Trophoblast cell (in vitro differentiated cells and primary cell): ENCODE data around the gene MEG3.

Experiments used
- DNase-seq, 2 donors: peaks; one replicate each; pipeline ENCODE4 v3.0.0-alpha.2; 2016
- H2AFZ ChIP-seq: 2 replicates; pipeline ENCODE4 v1.6.1; 2013; ENCODE audit warnings: low read length, moderate library complexity, mild to moderate bottlenecking; ENCODE audit not compliant: insufficient read depth, poor library complexity
- H2AK5ac ChIP-seq: 2 replicates; pipeline ENCODE4 v1.6.1; 2013; ENCODE audit warnings: mild to moderate bottlenecking, low read length
- H2BK120ac ChIP-seq: 2 replicates; pipeline ENCODE4 v1.6.1; 2013; ENCODE audit warnings: low read length, mild to moderate bottlenecking, moderate library complexity; ENCODE audit not compliant: insufficient read depth, poor library complexity
- H2BK12ac ChIP-seq: 2 replicates; pipeline ENCODE4 v1.6.1; 2013; ENCODE audit warnings: mild to moderate bottlenecking, low read length, moderate library complexity
- H2BK5ac ChIP-seq: 2 replicates; pipeline ENCODE4 v1.6.1; 2013; ENCODE audit warnings: low read length, low read depth, moderate library complexity, mild to moderate bottlenecking; ENCODE audit not compliant: poor library complexity
- H3K14ac ChIP-seq: 2 replicates; pipeline ENCODE4 v1.6.1; 2013; ENCODE audit warnings: mild to moderate bottlenecking, low read length
- H3K18ac ChIP-seq: 2 replicates; pipeline ENCODE4 v1.6.1; 2013; ENCODE audit warnings: mild to moderate bottlenecking, low read length
- H3K23ac ChIP-seq: 2 replicates; pipeline ENCODE4 v1.6.1; 2013; ENCODE audit warnings: low read length
- H3K27ac ChIP-seq: 2 replicates; pipeline ENCODE4 v1.5.1; 2013; ENCODE audit warnings: low read depth, mild to moderate bottlenecking, inconsistent platforms, low read length, moderate library complexity
- H3K27me3 ChIP-seq: 2 replicates; pipeline ENCODE4 v1.6.1; 2013; ENCODE audit warnings: inconsistent platforms, mild to moderate bottlenecking, low read length, moderate library complexity; ENCODE audit not compliant: insufficient read depth
- H3K36me3 ChIP-seq, 2 experiments: 1 replicate in 1 of 2; 2 replicates in 1 of 2; pipeline ENCODE4 v1.6.1; 2013; ENCODE audit warnings: low read length in 2 of 2, mild to moderate bottlenecking in 2 of 2, moderate library complexity in 1 of 2; ENCODE audit not compliant: insufficient read depth in 2 of 2, control insufficient read depth in 1 of 2
- H3K4ac ChIP-seq: 2 replicates; pipeline ENCODE4 v1.6.1; 2013; ENCODE audit warnings: low read depth, mild to moderate bottlenecking, low read length, moderate library complexity
- H3K4me1 ChIP-seq, 2 experiments: 1 replicate in 1 of 2; 2 replicates in 1 of 2; pipeline ENCODE4 v1.6.1; 2013; ENCODE audit warnings: low read length in 2 of 2, mild to moderate bottlenecking in 2 of 2, moderate library complexity in 1 of 2; ENCODE audit not compliant: insufficient read depth in 2 of 2, control insufficient read depth in 1 of 2
- H3K4me2 ChIP-seq: 2 replicates; pipeline ENCODE4 v1.6.1; 2013; ENCODE audit warnings: inconsistent platforms, mild to moderate bottlenecking, low read length, moderate library complexity
- H3K4me3 ChIP-seq: 2 replicates; pipeline ENCODE4 v1.5.1; 2013; ENCODE audit warnings: mild to moderate bottlenecking, low read depth, low read length, inconsistent platforms
- H3K79me1 ChIP-seq: one replicate; pipeline ENCODE4 v1.6.1; 2013; ENCODE audit warnings: low read length
- H3K79me2 ChIP-seq: 2 replicates; pipeline ENCODE4 v1.6.1; 2013; ENCODE audit warnings: low read length, mild to moderate bottlenecking; ENCODE audit not compliant: control insufficient read depth, insufficient read depth, poor library complexity
- H3K9ac ChIP-seq: 2 replicates; pipeline ENCODE4 v1.6.1; 2013; ENCODE audit warnings: mild to moderate bottlenecking, low read length
- H3K9me3 ChIP-seq: 2 replicates; pipeline ENCODE4 v1.6.1; 2013; ENCODE audit warnings: low read depth, mild to moderate bottlenecking, control low read depth, inconsistent platforms, low read length; ENCODE audit not compliant: insufficient read depth
- H4K12ac ChIP-seq: 2 replicates; pipeline ENCODE4 v1.6.1; 2013; ENCODE audit warnings: low read depth, mild to moderate bottlenecking, low read length, moderate library complexity
- H4K8ac ChIP-seq: 2 replicates; pipeline ENCODE4 v1.6.1; 2013; ENCODE audit warnings: low read depth, mild to moderate bottlenecking, low read length, moderate library complexity
- H4K91ac ChIP-seq: one replicate; pipeline ENCODE4 v1.6.1; 2013; ENCODE audit warnings: low read depth, mild to moderate bottlenecking, low read length, moderate library complexity
- WGBS: extraction: QIAGEN DNeasy Blood & Tissue Kit; methylation state at CpG from one replicate; pipeline ENCODE4 v1.1.7; 2013; ENCODE audit warnings: missing lambda C conversion rate; ENCODE audit not compliant: insufficient read length, insufficient coverage; ENCODE audit errors: extremely low coverage; 5-methylcytosine and 5-hydroxymethylcytosine counted together

The MEG3 gene

DNA sequence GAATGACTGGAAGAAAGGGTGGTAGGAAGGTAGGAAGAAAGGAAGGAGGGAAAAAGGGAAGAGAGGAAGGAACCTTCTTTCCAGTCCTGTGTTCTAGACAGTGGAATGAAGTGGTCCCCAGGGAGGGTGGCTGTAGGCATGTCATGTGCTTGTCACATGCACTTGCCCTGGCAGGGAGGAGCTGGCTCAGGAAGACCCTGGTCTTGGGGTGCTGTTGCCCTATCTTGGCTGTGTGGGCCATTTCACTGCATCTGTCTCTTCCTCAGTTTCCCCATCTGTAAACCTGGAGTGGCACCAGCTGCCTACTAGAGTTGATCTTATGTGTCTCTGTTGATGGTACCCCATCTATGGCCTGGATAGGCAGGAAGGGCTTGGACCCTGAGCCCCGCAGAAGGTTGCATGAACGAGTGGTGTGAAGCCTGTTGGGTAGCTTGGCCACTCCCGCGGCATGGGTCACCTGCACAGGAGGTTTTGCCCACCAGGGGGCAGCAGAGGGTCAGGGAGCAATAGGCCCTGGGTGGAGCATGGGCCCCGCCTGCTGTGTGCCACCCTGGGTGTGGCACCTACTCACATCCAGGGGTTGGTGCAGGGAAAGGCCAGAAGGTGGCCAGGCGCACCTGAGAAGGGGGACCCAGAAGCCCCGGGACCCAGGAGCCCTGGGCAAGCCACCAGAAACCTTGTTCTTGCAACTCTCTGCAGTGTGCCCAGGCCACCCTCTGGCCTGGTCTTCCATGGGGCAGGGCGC is 25.1 kb downstream of the MEG3 start:
- Histone ChIP-seq H2AFZ (no peak overlapping the region), H3K9me3 (no peaks in the 10 kb centered on the region), H3K4me2 (no peak overlapping the region), H4K8ac (no peak overlapping the region), H3K9ac (no peak overlapping the region), H3K36me3 (no peaks in the 10 kb centered on the region), H3K14ac (no peak overlapping the region), H3K79me2 (no peaks in the 10 kb centered on the region), H3K23ac (no peak overlapping the region), H3K4me1 (no peaks in the 10 kb centered on the region), H2BK5ac (no peak overlapping the region), H2BK120ac (no peak overlapping the region), H2AK5ac (no peak overlapping the region), H4K12ac (no peak overlapping the region), H3K27ac (no peak overlapping the region), H3K18ac (no peak overlapping the region), H3K4me3 (no peak overlapping the region), H3K27me3 (no peaks in the 10 kb centered on the region), H2BK12ac (no peak overlapping the region), H3K79me1 (no peaks in the 10 kb centered on the region), H3K4ac (no peak overlapping the region), H4K91ac (no peak overlapping the region)
- no CpG with 5 or more reads among the region's 8 CpGs for WGBS
- DNase-seq = peak; percentile 44 to 66

DNA sequence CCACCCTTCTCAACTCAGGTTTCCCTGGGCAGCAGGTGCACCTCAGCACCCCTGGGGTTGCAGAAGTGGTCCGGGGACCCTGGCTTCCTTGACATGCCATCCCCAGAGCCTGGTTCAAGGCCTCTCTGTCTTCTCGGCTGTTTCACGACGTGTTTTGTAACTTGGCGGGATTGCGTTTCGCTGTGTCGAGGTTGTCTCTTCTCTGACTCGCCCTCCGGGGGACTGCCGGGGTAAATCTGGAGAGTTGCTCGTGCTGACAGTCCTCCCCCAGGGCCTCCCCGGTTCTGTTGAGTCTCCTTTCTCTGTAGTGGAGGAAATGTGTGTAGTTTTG is 25.6 kb downstream of the MEG3 start:
- H3K27ac ChIP-seq = no peak overlapping the region
- no peak overlapping the region for H2BK120ac ChIP-seq
- no peak overlapping the region for H2BK12ac ChIP-seq
- H3K4ac ChIP-seq = no peak overlapping the region
- no peak overlapping the region for H2AFZ ChIP-seq
- no peaks in the 10 kb centered on the region for H3K4me1 ChIP-seq
- H3K4me2 ChIP-seq = no peak overlapping the region
- no peak overlapping the region for H3K4me3 ChIP-seq
- H3K14ac ChIP-seq = no peak overlapping the region
- H3K36me3 ChIP-seq = no peaks in the 10 kb centered on the region
- WGBS = no CpG with 5 or more reads among the region's 13 CpGs
- no peak for DNase-seq
- H4K8ac ChIP-seq = no peak overlapping the region
- H3K23ac ChIP-seq = no peak overlapping the region
- no peak overlapping the region for H4K12ac ChIP-seq
- H3K9me3 ChIP-seq = no peaks in the 10 kb centered on the region
- no peak overlapping the region for H3K9ac ChIP-seq
- H3K18ac ChIP-seq = no peak overlapping the region
- no peaks in the 10 kb centered on the region for H3K79me1 ChIP-seq
- no peaks in the 10 kb centered on the region for H3K79me2 ChIP-seq
- no peak overlapping the region for H2BK5ac ChIP-seq
- H4K91ac ChIP-seq = no peak overlapping the region
- no peaks in the 10 kb centered on the region for H3K27me3 ChIP-seq
- no peak overlapping the region for H2AK5ac ChIP-seq

GRCh38 chr14:100851946-100852620 is 26.2 kb downstream of the MEG3 start:
- no peak overlapping the region for H4K91ac ChIP-seq
- no peaks in the 10 kb centered on the region for H3K79me1 ChIP-seq
- H4K12ac ChIP-seq = no peak overlapping the region
- DNase-seq = no peak
- H4K8ac ChIP-seq = no peak overlapping the region
- no peak overlapping the region for H3K14ac ChIP-seq
- H2AK5ac ChIP-seq = no peak overlapping the region
- WGBS = no CpG with 5 or more reads among the region's 14 CpGs
- H3K9me3 ChIP-seq = no peaks in the 10 kb centered on the region
- H3K9ac ChIP-seq = no peak overlapping the region
- H3K36me3 ChIP-seq = no peaks in the 10 kb centered on the region
- no peaks in the 10 kb centered on the region for H3K79me2 ChIP-seq
- no peak overlapping the region for H3K27ac ChIP-seq
- no peaks in the 10 kb centered on the region for H3K4me1 ChIP-seq
- no peaks in the 10 kb centered on the region for H3K27me3 ChIP-seq
- no peak overlapping the region for H2BK12ac ChIP-seq
- no peak overlapping the region for H2BK5ac ChIP-seq
- no peak overlapping the region for H2BK120ac ChIP-seq
- H3K4ac ChIP-seq = no peak overlapping the region
- H3K23ac ChIP-seq = no peak overlapping the region
- H3K18ac ChIP-seq = no peak overlapping the region
- H3K4me2 ChIP-seq = no peak overlapping the region
- H2AFZ ChIP-seq = no peak overlapping the region
- no peak overlapping the region for H3K4me3 ChIP-seq

DNA sequence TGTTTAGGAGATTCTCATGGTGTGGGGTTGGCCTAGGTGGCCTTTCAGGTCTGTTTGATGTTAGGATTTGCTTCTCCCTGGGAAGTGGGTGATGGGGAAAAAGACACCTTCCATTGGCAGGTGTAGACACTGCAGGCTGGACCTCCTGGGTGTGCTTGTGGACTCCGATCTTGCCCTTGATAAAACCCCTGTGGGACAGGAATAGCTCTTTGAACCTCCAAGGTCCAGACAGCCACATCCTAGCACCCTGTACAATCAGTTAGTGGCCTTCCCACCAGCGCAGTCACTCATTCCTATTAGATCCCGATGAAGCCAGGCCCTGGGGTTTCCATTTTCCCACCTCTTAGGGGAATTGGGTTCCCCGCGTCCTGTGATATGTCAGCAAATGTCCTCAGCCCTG is 28.5 kb downstream of the MEG3 start:
- Histone ChIP-seq H3K4ac (no peak overlapping the region), H3K27me3 (no peaks in the 10 kb centered on the region), H3K23ac (no peak overlapping the region), H4K12ac (no peak overlapping the region), H4K8ac (no peak overlapping the region), H3K9ac (no peak overlapping the region), H2BK120ac (no peak overlapping the region), H2AFZ (no peak overlapping the region), H3K4me1 (no peaks in the 10 kb centered on the region), H3K79me1 (no peaks in the 10 kb centered on the region), H4K91ac (no peak overlapping the region), H3K4me2 (no peak overlapping the region), H2BK5ac (no peak overlapping the region), H3K4me3 (no peak overlapping the region), H3K14ac (no peak overlapping the region), H2BK12ac (no peak overlapping the region), H3K9me3 (no peaks in the 10 kb centered on the region), H3K79me2 (no peaks in the 10 kb centered on the region), H3K18ac (no peak overlapping the region), H3K27ac (no peak overlapping the region), H3K36me3 (no peaks in the 10 kb centered on the region), H2AK5ac (no peak overlapping the region)
- no CpG with 5 or more reads among the region's 5 CpGs for WGBS
- no peak for DNase-seq
